Measurements from ENCODE around the gene MAS1L.

The MAS1L gene

GRCh38 chr6:29524444-29525310, 36.9 kb upstream of the MAS1L start:
- Histone ChIP-seq H3K27ac (no peak overlapping the region), H3K36me3 (no peaks in the 10 kb centered on the region), H3K9me3 (ENCODE audit: severe bottlenecking) (peaks cover 6% of the 10 kb centered on the region), H3K27me3 (ENCODE audit: insufficient read depth, low read depth, severe bottlenecking) (peaks cover 61% of the 10 kb centered on the region), H3K4me3 (ENCODE audit: low read depth, low read length) (no peak overlapping the region)
- no peak for TF ChIP-seq CTCF (IDR thresholded peaks at IDR 0.05; ENCODE audit: low read depth, low read length)
- DNase-seq, result no peak

GRCh38 chr6:29524044-29524443, 36.3 kb upstream of the MAS1L start:
- H3K9me3 ChIP-seq (ENCODE audit: severe bottlenecking), result peaks cover 6% of the 10 kb centered on the region
- no peak for DNase-seq
- no peak overlapping the region for H3K4me3 ChIP-seq (ENCODE audit: low read depth, low read length)
- no peak for TF ChIP-seq CTCF (IDR thresholded peaks at IDR 0.05; ENCODE audit: low read depth, low read length)
- no peak overlapping the region for H3K27ac ChIP-seq
- no peaks in the 10 kb centered on the region for H3K36me3 ChIP-seq
- peaks cover 56% of the 10 kb centered on the region for H3K27me3 ChIP-seq (ENCODE audit: insufficient read depth, low read depth, severe bottlenecking)

- Histone ChIP-seq H3K9me3 (ENCODE audit: severe bottlenecking) (peaks cover 6% of the 10 kb centered on the region), H3K27ac (no peak overlapping the region), H3K4me3 (ENCODE audit: low read depth, low read length) (no peak overlapping the region), H3K36me3 (no peaks in the 10 kb centered on the region), H3K27me3 (ENCODE audit: insufficient read depth, low read depth, severe bottlenecking) (peaks cover 47% of the 10 kb centered on the region)
- no peak for DNase-seq
- TF ChIP-seq CTCF (IDR thresholded peaks at IDR 0.05; ENCODE audit: low read depth, low read length), result no peak
Observed at GRCh38 chr6:29522227-29522626, 34.5 kb upstream of the MAS1L start.

GRCh38 chr6:29521006-29521680, 33.4 kb upstream of the MAS1L start:
- Histone ChIP-seq H3K36me3 (no peaks in the 10 kb centered on the region), H3K9me3 (ENCODE audit: severe bottlenecking) (peaks cover 6% of the 10 kb centered on the region), H3K27me3 (ENCODE audit: insufficient read depth, low read depth, severe bottlenecking) (peaks cover 39% of the 10 kb centered on the region), H3K4me3 (ENCODE audit: low read depth, low read length) (no peak overlapping the region), H3K27ac (no peak overlapping the region)
- no peak for DNase-seq
- no peak for TF ChIP-seq CTCF (IDR thresholded peaks at IDR 0.05; ENCODE audit: low read depth, low read length)

- H3K27me3 ChIP-seq (ENCODE audit: insufficient read depth, low read depth, severe bottlenecking), result peaks cover 34% of the 10 kb centered on the region
- no peak overlapping the region for H3K4me3 ChIP-seq (ENCODE audit: low read depth, low read length)
- no peak overlapping the region for H3K27ac ChIP-seq
- H3K36me3 ChIP-seq, result no peaks in the 10 kb centered on the region
- TF ChIP-seq CTCF (IDR thresholded peaks at IDR 0.05; ENCODE audit: low read depth, low read length), result no peak
- DNase-seq, result no peak
- peaks cover 6% of the 10 kb centered on the region for H3K9me3 ChIP-seq (ENCODE audit: severe bottlenecking)
Observed at GRCh38 chr6:29520232-29520631, 32.5 kb upstream of the MAS1L start.
